ENCODE measurements around the gene ERGIC3.
"Not testable (repeated sequence)": the region's sequence is repeated elsewhere in the genome, so short reads cannot be mapped to it uniquely, and the experiment has no call there.

The ERGIC3 gene

GRCh38 chr20:35518955-35519354, 22.9 kb upstream of the ERGIC3 start:
- DNase-seq (ENCODE audit: low spot score): no peak

- peak; percentile 53 for DNase-seq (ENCODE audit: low spot score)
These were observed 18.5 kb upstream of the ERGIC3 start for GRCh38 chr20:35523298-35523888.

DNA sequence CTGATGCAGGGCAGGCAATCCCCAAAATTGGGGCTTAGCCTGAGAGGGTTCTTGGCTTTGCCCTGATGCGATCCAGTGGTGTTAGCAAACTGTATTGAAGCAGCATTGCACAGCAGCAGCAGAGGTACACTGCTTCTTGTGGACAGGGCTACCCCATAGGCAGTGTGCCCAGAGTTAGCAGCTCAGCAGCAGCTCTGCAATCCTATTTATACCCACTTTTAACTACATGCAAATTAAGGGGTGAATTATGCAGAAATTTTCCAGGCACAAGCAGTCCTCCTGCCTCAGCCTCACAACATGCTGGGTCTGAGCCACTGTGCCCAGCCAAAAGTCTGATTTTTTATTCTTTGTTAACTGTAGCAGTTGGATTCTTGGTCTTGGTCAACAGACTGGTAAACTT, 16.2 kb upstream of the ERGIC3 start:
- no peak for DNase-seq (ENCODE audit: low spot score)

- DNase-seq (ENCODE audit: low spot score): no peak
These were observed 14.6 kb upstream of the ERGIC3 start for GRCh38 chr20:35527122-35527769.

GRCh38 chr20:35529552-35529951, 12.3 kb upstream of the ERGIC3 start, which contains the start of gene C20orf173:
TSS of gene C20orf173 (minus strand) at chr20:35529652. CDS start at chr20:35529373, 279 bp downstream.
- DNase-seq (ENCODE audit: low spot score): no peak

DNA sequence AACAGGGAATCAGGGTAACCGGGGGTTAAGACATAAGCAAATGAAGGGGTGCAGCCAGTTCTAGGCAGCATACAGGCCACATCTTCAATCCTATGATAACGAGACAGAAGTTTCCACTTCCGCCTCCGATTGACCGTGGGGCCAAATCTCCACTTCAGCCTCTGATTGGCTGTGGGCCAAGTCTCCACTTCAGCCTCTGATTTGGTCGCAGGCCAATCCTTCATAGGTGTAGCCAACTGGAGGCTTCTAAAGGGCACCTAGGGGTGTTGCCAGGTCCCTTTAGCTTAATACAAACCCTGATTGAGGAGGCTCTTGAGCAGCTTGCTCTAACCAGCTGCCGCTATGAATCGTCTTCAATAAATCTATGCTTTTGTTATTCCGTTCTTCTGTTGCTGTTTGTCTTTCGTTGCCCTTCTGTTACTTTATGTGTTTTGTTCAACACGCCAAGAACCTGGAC, 2.1 kb upstream of the ERGIC3 start:
- peak; percentile 58 for DNase-seq (ENCODE audit: low spot score)

DNA sequence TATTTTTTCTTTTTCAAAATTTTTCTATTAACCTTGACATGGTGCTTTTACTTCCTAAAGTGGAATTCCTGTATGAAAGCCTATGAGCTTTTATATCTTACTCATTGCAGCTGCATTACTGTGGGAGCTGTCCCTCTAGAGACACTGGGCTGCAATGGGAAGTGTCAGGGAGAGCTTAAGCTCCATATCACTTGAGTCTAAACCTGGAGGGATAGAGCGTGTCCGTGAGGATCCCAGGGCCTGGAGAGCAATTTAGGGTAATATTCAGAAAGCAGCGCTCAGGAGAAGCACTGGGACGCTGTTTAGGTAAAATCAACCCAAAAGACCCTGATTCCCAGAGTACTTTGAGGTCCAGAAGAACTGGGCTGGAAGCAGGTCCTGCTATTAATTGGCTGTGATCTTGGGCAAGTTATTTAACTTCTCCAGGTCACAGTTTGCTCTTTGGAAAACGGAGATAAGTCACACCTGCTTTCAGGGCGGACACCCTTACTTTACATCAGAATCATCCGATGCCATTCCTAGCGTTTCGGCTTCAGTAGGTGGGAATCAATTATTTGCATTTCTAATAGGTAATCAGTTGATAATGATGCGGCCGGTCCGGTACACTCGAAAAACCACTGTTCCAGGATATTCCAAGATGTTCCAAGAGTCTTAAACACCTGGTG, 628 bp upstream of the ERGIC3 start:
- DNase-seq (ENCODE audit: low spot score): no peak

- no peak for DNase-seq (ENCODE audit: low spot score)
These were observed 1.1 kb downstream of the ERGIC3 start for GRCh38 chr20:35542990-35543389.

DNA sequence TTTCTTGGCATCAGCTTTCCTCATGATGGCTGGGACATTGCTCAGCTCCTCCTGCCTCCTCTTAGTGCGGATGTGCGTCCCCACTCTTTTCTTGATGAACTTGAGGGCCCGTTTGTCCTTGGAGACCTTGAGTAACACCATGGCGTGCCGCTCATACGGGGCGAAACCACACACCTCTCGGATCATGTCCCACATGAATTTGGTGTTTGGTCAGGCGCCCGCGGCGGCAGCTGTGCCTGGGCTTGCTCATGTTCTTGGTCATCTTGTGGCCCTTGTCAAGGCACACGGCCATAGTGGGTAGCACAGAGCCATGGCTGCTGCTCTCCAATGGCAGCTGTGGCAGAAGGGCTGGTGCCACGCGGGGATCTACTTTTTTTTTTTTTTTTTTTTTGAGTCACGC, 2.6 kb downstream of the ERGIC3 start:
- no peak for DNase-seq (ENCODE audit: low spot score)

DNA sequence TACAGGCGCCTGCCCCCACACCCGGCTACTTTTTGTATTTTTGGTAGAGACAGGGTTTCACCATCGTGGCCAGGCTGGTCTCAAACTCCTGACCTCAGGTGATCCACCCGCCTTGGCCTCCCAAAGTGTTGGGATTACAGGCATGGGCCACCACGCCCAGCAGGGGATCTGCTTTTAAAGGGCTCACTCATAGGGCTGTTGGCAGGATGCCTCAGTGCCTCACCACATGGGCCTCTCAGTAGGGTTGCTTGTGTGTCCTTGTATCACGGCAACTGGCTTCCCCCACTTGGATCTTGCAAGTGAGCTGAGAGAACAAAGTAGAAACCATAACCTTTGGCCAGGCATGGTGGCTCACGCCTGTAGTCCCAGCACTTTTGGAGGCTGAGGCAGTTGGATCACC, 3.1 kb downstream of the ERGIC3 start:
- DNase-seq (ENCODE audit: low spot score): not testable (repeated sequence)

- DNase-seq (ENCODE audit: low spot score): no peak
These were observed 4.2 kb downstream of the ERGIC3 start for GRCh38 chr20:35546127-35546526.

DNA sequence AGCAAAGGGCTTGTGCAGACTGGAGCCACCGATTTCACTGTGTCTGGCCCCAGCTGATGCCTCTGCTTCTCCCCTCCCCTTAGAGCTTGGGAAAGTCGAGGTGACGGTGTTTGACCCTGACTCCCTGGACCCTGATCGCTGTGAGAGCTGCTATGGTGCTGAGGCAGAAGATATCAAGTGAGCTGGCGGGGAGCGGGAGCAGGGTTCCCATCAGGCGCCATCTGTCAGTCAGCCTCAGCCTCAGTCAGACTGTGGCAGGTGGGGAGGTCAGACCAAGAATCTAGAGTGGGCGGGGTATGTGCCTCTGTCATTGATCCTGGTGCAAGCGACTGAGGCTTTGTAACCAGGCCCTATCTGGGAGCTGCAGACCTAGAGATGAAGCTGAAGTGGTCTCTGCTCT, 5.5 kb downstream of the ERGIC3 start:
- DNase-seq (ENCODE audit: low spot score): no peak

GRCh38 chr20:35551503-35551902, 9.6 kb downstream of the ERGIC3 start:
- no peak for DNase-seq (ENCODE audit: low spot score)

- no peak for DNase-seq (ENCODE audit: low spot score)
These were observed 11.0 kb downstream of the ERGIC3 start for GRCh38 chr20:35552914-35553313.

GRCh38 chr20:35555461-35555860, 13.6 kb downstream of the ERGIC3 start:
- DNase-seq (ENCODE audit: low spot score): not testable (repeated sequence)

DNA sequence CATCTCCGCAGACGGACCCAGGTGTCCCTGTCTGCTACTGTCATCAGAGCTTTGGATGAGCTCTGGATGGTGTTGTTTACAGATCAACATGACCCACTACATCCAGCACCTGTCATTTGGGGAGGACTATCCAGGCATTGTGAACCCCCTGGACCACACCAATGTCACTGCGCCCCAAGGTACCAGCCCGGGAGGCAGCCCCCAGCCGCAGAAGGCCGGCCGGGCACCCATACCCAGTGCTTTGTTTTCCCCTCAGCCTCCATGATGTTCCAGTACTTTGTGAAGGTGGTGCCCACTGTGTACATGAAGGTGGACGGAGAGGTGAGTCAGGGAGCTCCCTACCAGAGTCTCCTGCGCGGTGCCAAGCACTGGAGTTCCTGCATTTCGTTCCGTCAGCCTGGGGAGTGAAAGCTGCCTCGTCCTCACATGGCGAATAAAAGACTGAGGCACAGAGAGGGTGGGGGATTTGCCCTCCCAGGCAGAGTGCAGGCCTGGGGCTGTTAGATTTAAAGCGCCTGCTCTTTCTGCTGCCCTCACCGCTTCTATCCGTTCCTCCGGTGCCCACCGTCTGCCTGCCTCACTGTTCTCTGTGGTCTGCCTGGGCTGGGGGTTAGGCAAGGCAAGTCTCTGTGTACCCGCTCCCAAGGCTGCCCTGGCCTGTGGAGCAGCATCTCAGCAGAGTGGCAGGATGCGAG, 14.2 kb downstream of the ERGIC3 start:
- DNase-seq (ENCODE audit: low spot score): no peak

GRCh38 chr20:35556871-35557270, 15.0 kb downstream of the ERGIC3 start:
- DNase-seq (ENCODE audit: low spot score): no peak

GRCh38 chr20:35558451-35558850, 16.6 kb downstream of the ERGIC3 start:
- no peak for DNase-seq (ENCODE audit: low spot score)

DNA sequence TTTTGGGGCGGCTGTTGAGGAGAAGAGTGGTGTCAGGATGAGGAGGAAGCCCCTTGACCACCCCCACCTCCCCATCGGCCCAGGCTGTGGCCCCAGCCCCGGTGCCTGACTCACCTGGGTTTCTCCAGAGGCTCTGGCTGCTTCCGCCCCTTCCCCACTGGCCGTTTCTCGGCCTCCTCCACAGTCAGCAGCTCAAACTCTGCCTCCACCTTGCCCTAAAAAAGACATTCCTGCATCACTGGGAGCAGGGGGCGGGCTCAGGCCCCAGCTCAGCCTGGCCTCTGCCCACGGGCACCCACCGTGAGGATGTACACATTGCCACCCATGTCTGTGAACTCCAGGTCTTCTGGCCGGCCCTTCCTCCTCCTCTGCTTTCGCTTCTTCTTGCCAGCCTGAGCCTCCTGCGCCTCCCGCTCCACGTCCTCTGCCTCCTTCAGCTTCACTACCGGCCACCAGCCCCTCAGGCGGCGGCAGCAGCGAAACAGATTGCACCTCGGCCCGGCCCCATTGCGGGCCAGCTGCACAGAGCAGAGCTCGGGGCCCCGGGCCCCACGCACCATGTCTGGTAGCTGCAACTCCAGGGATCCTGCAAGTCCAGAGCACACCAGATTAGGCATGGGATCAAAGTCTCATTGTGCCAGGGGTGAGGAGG, 17.3 kb downstream of the ERGIC3 start:
- DNase-seq (ENCODE audit: low spot score): no peak

GRCh38 chr20:35560105-35560511, 18.2 kb downstream of the ERGIC3 start:
- DNase-seq (ENCODE audit: low spot score): no peak

DNA sequence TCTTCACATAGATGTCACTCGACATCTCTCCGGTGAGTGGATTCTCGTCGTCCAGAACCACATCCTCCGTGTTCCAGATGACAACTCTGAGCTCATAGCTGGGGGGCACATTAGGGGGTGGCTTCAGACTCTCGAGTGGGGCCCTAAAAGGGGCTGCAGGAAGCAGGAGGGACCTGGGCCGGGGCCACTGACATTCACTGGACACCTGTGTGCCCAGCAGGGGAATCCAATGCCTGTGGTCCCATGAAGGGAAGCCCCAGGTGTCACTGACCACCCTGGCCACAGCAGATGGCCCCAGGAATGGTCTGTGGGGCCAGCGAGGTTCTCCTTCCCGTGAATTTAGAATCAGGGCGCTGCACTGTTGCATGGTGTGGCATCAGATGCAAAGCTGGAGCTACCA, 18.7 kb downstream of the ERGIC3 start:
- no peak for DNase-seq (ENCODE audit: low spot score)

DNA sequence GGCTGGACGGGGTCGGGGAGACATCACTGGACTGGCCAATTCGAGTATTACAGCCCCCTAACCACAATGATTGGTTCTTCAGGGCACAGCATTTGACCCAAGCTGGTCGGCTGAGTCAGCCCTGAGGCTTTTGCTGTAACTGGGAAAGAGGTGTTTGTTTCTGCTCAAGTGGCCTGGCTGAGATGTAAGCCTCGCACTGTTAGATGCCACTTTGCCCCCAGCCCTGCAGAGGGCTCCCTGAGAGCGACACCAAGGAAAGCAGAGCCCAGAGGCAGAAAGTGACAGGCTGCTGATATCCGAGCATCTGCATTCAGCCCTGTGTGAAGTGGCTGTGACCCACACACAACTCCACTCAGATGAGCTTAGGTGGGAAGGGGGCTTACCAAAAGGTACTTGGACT, 19.4 kb downstream of the ERGIC3 start:
- no peak for DNase-seq (ENCODE audit: low spot score)
